GM18868 (cell line): Measurements from ENCODE around the gene GET3.

Experiments used
- ATAC-seq: cut with Tn5 transposase; IDR thresholded peaks from one replicate; pipeline ENCODE4 v1.9.1; 2021; ENCODE audit warnings: mild to moderate bottlenecking, moderate library complexity; ENCODE audit not compliant: unreplicated experiment

Gene GET3

GRCh38 chr19:12750851-12751250 lies 13.6 kb downstream of the GET3 start:
- no peak for ATAC-seq

DNA sequence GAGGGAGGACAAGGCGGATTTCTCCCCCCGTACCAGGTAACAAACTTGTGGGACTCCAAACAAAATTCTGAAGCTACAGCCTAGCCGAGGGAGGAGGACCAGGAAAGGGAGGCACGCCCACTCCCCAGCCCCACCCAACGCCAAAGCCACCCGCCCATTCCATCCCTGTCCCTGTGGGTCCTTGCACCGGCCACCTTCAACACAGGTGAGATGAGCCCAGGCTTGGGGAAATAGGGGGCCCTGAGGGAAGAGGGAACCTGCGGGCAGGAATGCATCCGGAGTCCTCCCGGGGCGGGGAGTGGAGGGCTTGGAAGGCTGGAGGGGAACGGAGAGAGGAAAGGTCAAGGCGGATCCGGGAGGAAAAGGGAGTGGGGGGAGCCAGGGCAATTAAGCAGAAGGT lies 14.3 kb downstream of the GET3 start, which contains the start of gene BEST2:
BEST2 (plus strand) TSS at position 157 of the 400 bp plus-strand sequence. CDS start 802 bp downstream, outside the sequence.
- no peak for ATAC-seq

GRCh38 chr19:12752056-12752781 lies 14.9 kb downstream of the GET3 start:
- ATAC-seq, result no peak

DNA sequence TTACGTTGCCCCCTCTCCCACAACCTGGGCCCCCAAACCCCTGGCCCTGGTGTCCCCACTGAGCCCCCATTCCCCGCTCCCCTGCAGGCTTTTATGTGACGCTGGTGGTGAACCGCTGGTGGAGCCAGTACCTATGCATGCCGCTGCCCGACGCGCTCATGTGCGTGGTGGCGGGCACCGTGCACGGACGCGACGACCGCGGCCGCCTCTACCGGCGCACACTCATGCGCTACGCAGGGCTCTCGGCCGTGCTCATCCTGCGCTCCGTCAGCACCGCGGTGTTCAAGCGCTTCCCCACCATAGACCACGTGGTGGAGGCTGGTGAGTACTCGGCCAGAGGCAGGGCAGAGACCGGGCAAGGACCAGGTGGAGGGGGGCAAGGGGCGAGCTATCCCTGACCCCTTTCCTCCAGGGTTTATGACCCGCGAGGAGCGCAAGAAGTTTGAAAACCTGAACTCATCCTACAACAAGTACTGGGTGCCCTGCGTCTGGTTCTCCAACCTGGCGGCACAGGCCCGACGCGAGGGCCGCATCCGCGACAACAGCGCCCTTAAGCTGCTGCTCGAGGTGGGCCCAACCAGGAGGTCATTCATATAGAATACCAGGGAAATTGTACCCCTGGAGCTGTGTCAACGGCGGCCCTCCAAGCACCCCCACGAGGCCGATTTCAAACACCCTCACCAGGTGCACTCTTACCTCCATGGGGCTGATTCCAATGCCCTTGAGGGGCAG lies 17.3 kb downstream of the GET3 start:
- ATAC-seq, result no peak

DNA sequence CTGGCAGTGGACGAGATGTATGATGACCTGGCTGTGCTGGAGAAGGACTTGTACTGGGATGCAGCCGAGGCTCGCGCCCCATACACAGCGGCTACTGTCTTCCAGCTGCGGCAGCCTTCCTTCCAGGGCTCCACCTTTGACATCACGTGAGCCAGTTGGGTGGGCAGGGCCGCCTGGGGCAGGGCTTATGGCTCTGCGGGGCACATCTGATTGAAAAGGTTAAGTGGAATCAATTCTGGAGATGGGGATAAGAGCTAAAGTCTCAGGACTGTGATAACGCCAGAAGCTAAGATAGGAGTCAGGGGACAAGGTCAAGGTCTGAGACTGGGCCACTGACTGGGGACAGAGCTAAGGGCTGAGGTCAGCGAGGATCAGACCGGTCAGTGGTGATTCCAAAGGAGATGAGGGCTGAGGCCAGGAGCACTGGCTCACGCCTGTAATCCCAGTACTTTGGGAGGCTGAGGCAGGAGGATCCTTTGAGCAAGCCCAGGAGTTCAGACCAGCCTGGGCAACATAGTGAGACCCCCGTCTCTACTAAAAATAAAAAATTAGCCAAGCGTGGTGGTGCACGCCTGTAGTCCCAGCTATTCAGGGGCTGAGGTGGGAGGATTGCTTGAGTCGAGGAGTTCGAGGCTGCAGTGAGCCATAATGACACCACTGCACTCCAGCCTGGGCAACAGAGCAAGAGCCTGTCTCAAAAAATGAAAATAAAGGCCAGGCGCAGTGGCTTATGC lies 19.0 kb downstream of the GET3 start:
- ATAC-seq, result no peak

DNA sequence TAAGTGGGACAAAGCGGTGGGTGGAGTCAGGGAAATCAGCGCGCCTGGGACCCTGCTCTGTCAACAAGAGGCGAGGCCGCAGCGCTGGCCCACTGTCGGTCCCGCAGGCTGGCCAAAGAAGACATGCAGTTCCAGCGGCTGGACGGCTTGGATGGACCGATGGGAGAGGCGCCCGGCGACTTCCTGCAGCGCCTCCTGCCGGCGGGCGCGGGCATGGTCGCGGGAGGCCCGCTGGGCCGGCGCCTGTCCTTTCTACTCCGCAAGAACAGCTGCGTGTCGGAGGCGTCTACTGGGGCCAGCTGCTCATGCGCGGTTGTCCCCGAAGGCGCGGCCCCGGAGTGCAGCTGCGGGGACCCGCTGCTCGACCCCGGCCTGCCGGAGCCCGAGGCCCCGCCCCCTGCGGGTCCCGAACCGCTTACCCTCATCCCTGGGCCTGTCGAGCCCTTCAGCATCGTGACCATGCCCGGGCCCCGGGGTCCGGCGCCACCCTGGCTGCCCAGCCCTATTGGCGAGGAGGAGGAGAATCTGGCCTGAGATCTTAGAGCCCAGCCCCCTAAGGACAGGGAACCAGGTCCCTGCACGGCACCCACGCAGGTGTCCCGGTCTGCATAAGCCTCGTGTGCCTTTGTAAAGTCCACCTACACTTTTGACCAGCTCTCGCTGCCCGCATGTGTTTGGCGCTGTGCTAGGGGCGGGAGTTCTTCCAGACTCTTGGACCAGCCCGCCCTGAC lies 20.4 kb downstream of the GET3 start:
- ATAC-seq, result no peak

DNA sequence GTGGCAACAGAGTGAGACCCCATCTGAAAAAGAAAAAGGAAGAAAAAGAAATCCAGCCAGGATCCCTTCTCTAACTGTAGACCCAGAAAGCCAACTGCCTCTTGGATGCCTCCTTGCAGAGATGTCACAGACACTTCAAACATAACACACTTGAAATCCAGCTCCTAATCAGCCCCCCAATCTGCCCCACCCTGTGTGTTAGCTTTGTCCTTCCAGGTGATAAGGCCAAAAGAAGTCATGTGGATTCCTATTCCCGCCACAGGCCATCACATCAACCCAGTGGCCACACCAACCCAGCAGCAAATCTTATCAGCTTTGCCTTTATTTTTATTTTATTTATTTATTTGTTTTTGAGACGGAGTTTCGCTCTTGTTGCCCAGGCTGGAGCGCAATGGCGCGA lies 22.4 kb downstream of the GET3 start:
- no peak for ATAC-seq

- no peak for ATAC-seq
Measured at GRCh38 chr19:12763100-12763499, 25.8 kb downstream of the GET3 start.

- no peak for ATAC-seq
Measured at GRCh38 chr19:12764698-12765097, 27.4 kb downstream of the GET3 start.

DNA sequence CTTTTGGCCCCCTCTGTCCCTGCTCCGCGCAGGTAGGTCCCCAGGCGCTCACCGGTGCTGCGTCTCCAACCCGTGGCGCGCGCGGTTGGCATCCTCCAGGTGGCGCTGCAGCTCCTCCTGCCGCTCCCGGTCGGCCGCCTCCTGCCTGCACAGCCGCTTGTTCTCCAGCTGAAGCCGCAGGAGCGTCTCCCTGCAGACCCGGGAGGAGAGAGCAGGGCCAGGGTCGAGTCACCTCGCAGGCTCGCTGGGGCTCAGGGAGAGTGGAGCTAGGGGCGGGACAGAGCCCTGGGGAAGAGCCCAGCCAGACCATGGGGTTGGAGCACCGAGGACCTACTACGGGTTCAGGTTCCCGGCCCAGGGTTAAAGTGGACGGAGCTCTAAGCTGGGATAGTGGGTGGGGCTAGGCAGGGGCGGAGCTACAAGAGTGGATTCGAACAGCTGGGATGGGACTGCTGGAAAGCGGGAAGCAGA lies 28.8 kb downstream of the GET3 start:
- no peak for ATAC-seq

GRCh38 chr19:12767150-12767549 lies 29.9 kb downstream of the GET3 start:
- no peak for ATAC-seq

DNA sequence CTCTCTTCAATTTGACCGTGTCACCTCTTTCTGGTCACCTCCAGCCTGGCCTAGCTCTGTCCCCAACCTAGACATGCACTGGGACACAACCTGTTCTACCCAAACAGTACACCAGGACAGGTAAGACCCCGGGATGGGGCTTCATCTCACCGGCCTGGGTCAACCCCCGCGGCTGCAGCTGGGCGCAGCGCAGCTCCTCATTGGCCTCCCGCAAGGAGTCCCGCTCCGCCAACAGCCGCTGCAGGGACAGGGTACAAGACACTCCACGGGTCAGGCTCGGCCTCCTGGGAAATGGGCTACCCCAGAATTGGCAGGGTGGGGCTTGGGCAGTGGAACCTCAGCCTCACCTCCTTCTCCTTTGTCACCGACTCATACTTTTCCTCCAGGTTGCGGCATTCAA lies 30.4 kb downstream of the GET3 start:
- no peak for ATAC-seq

- ATAC-seq, result no peak
Measured at GRCh38 chr19:12769689-12770088, 32.4 kb downstream of the GET3 start.

DNA sequence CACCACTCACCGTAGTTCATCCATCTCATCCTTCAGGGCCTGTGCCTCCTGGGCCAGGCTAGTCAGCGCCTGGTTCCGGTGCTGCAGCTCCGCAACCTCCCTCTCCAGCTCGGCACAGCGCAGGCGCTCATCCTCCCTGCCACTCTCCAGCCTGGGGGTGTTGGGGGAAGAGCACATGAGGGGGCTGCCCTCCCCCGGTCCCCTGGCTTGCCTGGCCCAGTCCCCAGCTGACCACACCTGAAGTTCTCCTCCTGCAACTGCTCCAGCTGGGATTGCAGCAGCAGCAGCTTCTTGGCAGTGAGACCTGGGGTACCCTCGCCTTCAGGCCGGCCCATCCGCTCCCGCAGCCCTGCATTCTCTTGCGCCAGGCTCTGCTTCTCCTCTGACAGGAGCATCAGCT lies 33.6 kb downstream of the GET3 start:
- ATAC-seq, result no peak

GRCh38 chr19:12772323-12772722 lies 35.0 kb downstream of the GET3 start:
- no peak for ATAC-seq

DNA sequence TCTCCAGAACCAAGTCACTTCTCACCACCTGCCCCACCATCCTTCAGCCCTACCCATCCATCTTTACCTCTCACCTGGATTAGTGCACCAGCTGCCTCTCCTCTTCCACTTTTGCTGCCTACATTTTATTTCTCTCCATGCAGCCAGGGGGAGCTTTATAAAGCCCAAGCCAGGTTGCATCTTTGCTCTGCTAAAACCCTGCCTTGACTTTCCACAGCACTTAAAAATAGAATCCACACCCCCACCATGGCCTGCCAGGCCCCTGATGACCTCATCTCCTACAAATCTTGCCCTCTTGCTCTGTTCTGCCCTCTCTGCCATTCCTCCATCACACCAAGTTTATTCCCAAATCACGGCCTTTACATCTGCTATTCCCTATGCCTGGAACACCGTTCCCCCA lies 36.3 kb downstream of the GET3 start:
- no peak for ATAC-seq

GRCh38 chr19:12774588-12775555 lies 37.6 kb downstream of the GET3 start, which contains the start of gene HOOK2:
Gene HOOK2 (minus strand): TSS chr19:12775552. CDS start chr19:12775449, 103 bp downstream.
- ATAC-seq, result no peak

GRCh38 chr19:12777217-12778016 lies 40.1 kb downstream of the GET3 start:
- ATAC-seq, result peak; percentile 35
